GM13976 (cell line): ENCODE data around the gene TBC1D21.

ENCODE experiments used
- DNase-seq: peaks from one replicate; pipeline ENCODE4 v3.0.0; 2012; ENCODE audit warnings: low spot score
- in situ Hi-C: fragments of 300-500 bp; cut with MboI; formaldehyde crosslinking; loops from one replicate; pipeline ENCODE4 v1.12.0; 2022; ENCODE audit warnings: low sequenced_read_pairs, mixed read lengths, inconsistent platforms; ENCODE audit not compliant: unreplicated experiment
- TF ChIP-seq, protein P1 (sequence below): IDR thresholded peaks from 2 replicates; pipeline ENCODE4 v1.5.1; 2012; ENCODE audit warnings: borderline replicate concordance, mild to moderate bottlenecking; ENCODE audit not compliant: insufficient read depth; ENCODE audit errors: extremely low read depth, missing control alignments, control extremely low read depth

Gene TBC1D21

DNA sequence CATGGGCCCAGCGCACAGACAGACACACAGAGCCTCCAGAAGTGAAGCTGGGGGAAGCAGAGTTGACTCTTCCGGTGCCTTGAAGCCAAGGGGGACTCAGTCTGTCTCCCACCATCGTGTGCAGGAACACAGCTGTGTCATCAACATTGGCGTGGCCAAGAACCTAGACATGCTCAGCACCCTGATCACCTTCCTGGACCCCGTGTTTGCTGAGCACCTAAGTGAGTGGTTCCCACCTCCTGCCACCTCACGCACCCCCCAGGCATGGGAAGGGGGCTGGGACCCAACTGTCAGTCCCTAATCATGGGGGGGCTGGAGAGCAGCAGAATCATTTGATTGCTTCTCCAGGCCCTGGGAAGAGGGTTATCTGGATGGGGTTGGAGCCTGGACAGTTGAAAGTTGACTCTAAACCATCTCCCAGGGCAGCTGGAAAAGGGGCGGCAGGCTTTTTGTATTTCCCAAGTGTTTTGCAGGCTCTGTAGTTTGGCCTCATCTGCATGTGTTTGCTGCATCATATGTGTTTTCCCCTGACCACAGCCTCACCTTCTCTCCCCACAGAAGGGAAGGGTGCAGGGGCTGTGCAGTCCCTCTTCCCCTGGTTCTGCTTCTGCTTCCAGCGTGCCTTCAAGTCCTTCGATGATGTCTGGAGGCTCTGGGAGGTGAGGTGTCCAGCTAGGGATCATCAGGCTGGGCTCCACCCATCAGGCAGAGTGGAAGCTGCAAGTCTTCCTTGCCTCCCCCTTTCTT lies 12.8 kb downstream of the TBC1D21 start:
- in situ Hi-C loops, result no loop called here
- TF ChIP-seq, protein P1, sequence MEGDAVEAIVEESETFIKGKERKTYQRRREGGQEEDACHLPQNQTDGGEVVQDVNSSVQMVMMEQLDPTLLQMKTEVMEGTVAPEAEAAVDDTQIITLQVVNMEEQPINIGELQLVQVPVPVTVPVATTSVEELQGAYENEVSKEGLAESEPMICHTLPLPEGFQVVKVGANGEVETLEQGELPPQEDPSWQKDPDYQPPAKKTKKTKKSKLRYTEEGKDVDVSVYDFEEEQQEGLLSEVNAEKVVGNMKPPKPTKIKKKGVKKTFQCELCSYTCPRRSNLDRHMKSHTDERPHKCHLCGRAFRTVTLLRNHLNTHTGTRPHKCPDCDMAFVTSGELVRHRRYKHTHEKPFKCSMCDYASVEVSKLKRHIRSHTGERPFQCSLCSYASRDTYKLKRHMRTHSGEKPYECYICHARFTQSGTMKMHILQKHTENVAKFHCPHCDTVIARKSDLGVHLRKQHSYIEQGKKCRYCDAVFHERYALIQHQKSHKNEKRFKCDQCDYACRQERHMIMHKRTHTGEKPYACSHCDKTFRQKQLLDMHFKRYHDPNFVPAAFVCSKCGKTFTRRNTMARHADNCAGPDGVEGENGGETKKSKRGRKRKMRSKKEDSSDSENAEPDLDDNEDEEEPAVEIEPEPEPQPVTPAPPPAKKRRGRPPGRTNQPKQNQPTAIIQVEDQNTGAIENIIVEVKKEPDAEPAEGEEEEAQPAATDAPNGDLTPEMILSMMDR, result no peak
- DNase-seq, result no peak

DNA sequence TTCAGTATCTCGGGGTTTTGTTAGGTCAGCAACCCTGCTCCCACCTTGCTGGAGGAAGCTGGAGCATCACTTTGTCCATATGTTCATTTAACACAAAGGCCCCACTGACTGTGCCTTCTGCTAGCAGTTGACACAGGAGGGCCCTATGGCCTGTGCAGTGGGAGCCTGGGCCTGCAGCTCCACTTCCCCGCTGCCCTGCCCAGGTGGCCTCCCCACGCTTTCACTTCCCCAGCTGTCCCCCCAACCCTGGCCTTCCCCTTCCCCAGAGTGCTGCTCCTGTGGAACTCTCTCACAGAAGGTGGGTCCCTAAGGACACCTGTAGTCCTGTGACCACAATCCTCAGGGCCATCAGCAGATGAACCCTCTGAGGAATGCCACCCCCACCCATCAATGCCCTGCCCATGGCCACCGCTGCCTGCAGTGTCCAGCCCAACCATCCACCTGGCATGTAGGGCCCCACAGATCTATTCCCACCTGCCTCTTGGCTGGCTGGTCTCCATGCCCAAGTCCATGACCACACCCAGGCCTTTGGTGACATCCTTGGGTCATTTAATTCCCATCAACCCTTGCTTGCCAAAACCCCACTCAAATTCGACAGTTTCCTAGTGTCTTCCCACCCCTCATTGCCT lies 13.5 kb downstream of the TBC1D21 start:
- in situ Hi-C loops, result no loop called here
- TF ChIP-seq, protein P1, result no peak
- DNase-seq, result no peak

DNA sequence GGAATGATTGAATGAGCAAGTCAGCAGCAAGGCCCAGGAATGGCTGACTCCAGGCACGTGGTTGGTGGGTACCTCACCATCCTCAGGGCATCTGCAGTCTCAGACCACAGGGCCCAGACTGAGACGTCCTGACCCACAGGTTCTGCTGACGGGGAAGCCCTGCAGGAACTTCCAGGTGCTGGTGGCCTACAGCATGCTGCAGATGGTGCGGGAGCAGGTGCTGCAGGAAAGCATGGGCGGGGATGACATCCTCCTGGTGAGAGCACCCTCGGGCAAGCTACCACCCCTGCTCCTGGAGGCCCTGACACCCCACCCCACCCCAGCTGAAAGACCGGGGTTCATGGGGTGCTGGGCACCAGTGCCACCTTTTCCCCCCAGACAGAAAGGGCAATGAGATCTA lies 14.1 kb downstream of the TBC1D21 start:
- TF ChIP-seq, protein P1, result no peak
- DNase-seq, result no peak
- in situ Hi-C loops, result no loop called here

DNA sequence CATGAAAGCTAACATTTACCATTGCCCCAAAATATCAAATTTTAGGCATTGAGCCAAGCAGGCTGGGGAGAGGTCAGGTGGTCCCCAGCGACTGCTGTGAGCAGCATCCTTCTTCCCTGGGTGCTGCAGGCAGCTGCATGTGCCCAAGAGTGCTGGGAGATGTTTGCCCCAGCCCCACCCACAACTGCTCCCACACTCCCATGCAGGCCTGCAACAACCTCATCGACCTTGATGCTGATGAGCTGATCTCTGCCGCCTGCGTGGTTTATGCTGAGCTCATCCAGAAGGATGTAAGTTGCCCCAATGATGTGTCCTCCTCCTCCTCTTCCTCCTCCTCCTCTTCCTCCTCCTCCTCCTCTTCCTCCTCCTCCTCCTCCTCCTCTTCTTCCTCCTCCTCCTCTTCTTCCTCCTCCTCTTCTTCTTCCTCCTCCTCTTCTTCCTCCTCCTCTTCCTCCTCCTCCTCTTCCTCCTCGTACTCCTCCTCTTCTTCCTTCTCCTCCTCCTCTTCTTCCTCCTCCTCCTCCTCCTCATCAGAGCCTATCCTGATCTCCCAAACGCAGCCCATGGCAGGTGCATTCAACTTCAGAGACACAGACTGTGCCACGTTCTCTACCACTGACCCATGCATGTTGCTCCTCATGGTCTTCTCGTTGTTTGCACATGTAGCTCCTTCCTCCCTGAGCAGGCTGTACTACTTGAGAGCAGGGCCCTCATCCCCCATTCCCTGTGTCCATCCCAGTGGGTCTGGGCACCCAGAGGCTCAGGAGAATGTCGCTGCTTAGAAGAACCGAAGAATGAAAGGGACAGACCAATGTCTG lies 15.1 kb downstream of the TBC1D21 start:
- no peak for DNase-seq
- TF ChIP-seq, protein P1, result no peak
- in situ Hi-C loops, result no loop called here

DNA sequence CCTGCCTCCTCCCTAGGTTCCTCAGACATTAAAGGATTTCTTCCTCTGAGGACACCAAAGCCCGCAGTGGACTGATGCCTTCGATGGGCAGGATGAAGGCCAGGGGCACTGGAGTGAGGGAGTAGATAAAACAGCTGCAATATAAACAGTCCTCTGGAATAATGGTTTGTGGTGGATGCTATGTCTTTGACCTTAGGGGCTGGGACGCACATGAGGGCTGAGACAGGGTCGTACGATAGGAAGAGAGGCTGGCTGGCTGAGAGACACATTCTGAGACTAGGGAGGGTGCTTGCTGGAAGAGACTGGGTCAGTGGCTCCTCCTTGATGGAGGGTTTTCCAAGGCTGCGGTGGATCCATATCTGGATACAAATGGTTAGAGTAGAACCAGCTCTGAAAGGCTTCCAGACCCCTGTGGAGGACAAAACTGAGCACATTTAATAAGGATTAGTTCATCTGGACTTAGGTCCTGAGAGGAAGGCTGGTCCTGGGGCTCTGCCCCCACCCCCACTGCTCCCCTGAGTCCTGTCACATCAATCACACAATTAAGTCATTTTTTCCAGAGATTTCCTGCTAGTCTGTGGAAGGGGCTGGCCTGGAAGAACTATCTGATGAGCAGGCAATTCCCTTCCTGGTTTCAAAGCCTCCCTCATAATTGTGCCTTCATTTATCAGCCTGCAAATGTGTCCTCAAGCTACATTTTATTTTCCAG lies 15.8 kb downstream of the TBC1D21 start:
- in situ Hi-C loops, result no loop called here

More for the DNA sequence above, 15.8 kb downstream of the TBC1D21 start:
- TF ChIP-seq, protein P1, result no peak
- no peak for DNase-seq
